HPDE6-E6E7 (cell line): Measurements from ENCODE around the gene KIRREL3.

Source experiments
- DNase-seq: peaks from one replicate; pipeline ENCODE4 v3.0.0; 2011; ENCODE audit warnings: missing footprints; ENCODE audit errors: extremely low spot score

KIRREL3 gene

GRCh38 chr11:126601550-126602215, 398.9 kb downstream of the KIRREL3 start:
- no peak for DNase-seq

GRCh38 chr11:126601136-126601535, 399.4 kb downstream of the KIRREL3 start:
- DNase-seq, result no peak

GRCh38 chr11:126599217-126599897, 401.2 kb downstream of the KIRREL3 start:
- DNase-seq, result no peak

DNA sequence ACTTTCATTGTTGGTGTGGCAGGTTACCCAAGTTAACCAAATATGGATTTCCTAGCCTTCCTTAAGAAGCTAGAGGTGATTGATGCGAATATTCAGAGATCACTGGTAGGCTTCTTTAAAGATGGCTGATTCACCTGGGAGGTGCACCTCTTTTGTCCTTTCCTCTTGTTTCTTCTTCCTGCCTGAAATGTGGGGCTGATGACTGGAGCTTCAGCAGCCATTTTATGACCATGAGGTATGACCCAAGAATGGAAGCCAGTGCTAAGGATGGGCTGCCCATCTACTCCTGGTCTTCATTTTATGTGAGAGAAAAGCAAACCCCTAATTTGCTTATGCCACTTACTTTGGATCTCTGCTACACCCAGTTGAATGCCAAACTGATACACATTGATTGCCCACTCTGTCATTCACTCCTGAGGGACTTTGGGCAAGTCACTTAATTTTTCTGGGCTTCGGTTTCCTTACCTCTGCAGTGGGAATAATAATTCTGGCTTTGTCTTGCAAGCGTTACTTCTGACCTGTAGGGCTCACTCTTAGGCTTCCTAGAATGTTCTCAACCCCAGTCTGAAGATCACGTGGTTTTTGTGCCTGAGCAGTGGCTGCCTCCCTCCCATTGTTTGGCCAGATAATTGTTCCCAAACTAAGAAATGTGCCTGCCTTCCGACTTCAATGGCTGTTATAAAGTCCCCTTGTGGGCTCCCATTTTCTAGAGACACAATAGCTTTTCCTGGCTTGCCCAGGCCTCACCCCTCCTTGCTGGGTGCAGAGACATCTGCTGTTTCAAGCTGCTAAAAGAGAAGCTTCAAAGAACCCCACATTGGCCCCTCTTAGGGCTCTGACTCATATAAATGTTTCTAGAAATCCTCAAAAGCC, 402.0 kb downstream of the KIRREL3 start:
- no peak for DNase-seq

DNA sequence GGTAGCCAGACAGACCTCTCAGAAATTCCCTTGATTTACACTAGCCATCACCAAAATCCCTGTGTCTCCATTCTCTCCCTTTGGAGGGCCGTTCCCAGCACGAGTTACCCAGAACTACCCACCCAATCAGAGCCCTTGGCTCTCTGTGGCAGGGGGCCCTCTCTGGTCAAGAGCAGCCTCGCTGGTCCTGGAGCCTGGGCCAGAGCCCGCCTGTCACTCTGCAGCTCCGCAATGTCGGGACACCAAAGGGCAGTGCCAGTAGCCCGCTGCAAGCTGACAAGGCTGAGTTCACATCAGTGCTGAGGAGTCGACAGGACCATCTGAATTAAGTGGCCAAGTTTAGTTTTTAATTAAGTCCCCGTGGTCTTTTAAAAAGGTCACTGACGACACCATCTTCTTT, 403.5 kb downstream of the KIRREL3 start:
- no peak for DNase-seq

- DNase-seq, result no peak
Observed at GRCh38 chr11:126596474-126596873, 404.1 kb downstream of the KIRREL3 start.

- no peak for DNase-seq
Observed at GRCh38 chr11:126595560-126595959, 405.0 kb downstream of the KIRREL3 start.

GRCh38 chr11:126594921-126595367, 405.6 kb downstream of the KIRREL3 start:
- DNase-seq, result no peak

DNA sequence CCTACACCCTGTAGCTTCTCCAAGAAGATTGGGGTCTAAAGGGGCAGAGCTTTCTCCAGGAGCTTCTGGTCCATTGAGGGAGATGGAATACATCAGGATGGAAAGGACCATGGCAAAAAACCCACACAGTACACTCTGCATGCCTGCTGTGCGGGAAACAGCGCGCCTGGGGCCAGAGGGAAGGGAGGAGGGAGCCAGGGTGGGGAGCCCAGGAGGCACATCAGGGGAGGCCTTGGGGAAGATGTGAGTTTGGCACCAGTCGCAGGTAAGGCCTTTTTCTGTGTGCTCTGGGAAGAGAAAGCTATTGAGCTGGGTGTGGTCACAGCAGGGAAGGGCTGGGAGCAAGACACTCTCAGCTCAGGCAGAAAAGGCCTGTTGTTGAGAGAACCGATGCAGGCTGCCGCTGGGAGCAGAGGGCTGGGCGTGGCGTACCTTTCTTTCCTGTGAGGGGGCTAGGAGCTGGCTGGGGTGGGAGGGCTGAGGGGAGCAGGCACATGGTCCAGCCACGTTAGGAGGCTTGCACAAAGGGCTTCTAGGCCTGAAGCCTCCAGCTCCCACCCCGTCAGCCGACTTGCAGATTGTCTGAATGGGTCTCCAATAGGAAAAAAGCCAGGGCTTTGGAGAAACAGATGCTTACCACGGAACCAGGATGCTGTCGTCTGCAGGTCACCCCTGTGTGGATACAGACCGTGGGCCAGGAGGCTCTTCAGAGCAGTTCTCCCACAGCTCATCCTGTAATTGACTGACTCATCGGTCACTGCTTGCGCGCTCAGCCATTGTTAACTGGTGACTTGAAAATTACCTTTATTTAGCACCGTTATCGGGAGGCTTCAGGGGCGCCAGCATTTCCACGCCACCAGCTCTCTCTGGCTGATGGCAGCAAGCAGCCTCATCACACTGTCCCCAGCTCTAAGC, 407.8 kb downstream of the KIRREL3 start:
- no peak for DNase-seq

DNA sequence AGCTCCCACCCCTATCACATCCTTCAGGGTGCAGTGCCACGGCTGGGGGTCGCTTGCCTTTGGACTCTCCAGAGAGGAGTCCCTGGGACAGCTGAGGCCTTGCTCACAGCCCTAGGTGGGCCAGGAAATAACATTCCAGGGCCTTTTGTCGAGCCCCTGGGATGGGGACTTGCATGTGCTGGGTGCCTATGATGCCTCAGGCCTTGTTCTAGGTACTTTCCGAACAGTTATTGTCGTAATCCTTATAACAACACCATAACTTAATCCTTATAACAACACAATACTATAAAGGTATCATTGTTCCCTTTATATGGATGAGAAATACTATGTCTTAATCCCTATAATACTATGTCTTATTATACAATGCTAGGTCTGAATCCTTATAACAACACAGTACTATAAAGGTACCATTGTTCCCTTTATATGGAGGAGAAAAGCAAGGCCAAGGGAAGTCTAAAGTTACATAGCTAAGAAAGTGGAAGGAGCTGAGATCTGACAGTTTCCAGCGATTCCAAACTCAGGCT, 408.5 kb downstream of the KIRREL3 start:
- DNase-seq, result no peak

DNA sequence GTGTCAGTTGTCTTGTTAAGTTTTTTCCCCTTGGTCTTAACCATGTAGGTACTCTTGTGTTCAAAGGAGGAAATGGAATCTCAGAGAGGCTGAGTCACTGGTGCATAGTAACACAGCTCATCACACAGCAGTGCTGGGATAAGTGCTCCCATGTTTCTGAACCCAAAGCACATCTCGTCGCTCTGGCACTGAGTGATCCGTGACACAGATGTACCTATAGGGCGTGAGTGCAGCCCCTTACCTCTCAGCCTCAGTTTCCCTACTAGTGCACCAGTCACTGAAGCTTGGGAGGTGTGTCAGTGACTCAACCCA, 411.1 kb downstream of the KIRREL3 start:
- DNase-seq, result no peak

- DNase-seq, result no peak
Observed at GRCh38 chr11:126588630-126589491, 411.7 kb downstream of the KIRREL3 start.

- no peak for DNase-seq
Observed at GRCh38 chr11:126587541-126587940, 413.0 kb downstream of the KIRREL3 start.

GRCh38 chr11:126585774-126586491, 414.6 kb downstream of the KIRREL3 start:
- peak; percentile 14 for DNase-seq

DNA sequence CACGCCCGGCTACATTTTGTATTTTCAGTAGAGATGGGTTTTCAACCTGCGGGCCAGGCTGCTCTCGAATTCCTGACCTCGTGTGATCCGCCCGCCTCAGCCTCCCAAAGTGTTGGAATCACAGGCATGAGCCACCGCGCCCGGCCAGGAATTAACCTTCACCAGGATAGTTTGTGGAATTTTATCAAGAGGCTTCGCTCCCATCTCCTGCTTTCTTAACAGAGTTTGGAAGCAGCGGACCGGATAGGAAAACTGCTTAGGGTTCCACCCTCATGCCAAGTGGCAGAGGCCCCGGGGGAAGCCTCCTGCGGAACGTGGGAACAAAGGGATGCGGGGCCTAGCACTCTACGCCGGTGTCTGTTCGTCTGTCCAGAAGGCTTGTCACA, 415.2 kb downstream of the KIRREL3 start:
- no peak for DNase-seq

DNA sequence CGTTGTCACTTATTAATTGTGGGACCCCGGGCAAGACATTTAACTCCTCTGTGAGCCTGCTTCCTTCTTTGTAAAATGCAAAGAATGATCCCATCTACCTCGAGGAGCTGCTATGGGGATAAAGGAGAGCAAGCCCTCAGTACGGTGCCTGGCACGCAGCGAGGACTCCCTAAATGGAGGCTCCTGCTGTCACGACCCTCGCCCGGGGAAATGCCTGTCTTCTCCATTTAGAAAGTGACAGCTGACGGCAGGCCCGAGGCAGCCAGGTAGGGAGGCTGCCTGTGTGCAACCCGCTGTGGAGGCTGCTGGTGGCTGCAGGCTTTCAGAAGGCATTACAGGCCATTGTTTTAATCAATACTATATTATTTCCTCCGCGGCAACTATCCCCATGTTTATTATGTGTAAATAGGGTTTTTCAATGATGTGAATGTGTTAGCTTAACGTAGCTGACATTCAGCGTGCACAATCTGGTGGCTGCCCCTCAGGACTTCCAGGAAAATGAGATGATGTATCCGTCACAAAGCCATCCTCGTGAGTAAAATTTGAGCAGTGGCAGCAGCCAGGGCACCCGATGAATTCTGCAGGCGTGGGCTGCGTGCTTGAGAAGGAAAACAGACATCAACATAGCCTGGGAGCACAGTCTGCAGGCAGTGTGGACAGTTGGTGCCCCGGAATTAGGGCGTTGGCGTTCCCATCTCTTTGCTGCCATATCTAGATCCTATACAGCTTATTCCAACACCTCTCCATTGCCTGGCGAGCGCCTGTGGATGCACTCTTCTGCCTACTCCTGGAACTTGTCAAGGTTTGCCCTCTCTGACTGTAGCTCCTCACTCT, 416.8 kb downstream of the KIRREL3 start:
- no peak for DNase-seq

DNA sequence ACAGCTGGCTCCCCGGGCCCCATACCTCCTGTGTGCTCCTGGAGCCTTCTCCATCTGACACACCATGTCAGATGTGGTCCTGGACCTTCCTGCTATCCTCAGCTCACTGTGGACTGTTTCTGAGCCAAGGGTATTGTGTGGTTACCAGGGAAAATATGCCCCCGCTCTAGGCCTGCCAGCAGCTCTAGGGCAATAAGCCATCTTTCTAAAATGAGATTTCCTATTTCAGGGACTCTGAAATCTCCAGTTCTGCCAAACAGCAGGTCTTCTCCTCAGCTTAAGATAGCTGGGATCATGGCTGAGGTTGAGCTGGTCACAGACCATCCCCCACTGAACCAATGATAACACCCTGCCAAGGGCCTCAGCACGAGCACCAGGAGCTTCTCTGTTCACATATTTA, 417.5 kb downstream of the KIRREL3 start:
- DNase-seq, result no peak

- DNase-seq, result no peak
Observed at GRCh38 chr11:126581871-126582648, 418.5 kb downstream of the KIRREL3 start.
